Colonic mucosa (tissue), 4 donors: ENCODE measurements around the gene ARHGEF16. TPM values are rescaled to one million over a fixed set of nuclear protein-coding genes. Genes with fewer than 3 reads are reported as not detected.

Experiments used
- DNase-seq: peaks from one replicate; pipeline ENCODE4 v3.0.0-alpha.2; 2020
- H3K27ac ChIP-seq: fragments of 200-600 bp; one replicate; pipeline ENCODE4 v1.8.0; 2021
- H3K27me3 ChIP-seq: fragments of 200-600 bp; one replicate; pipeline ENCODE4 v1.8.0; 2021
- H3K36me3 ChIP-seq: fragments of 200-600 bp; one replicate; pipeline ENCODE4 v1.8.0; 2021
- H3K4me1 ChIP-seq: fragments of 200-600 bp; one replicate; pipeline ENCODE4 v1.8.0; 2021; ENCODE audit warnings: mild to moderate bottlenecking
- H3K4me3 ChIP-seq: fragments of 200-600 bp; one replicate; pipeline ENCODE4 v1.8.0; 2021
- H3K9ac ChIP-seq, 2 donors: one replicate each; pipeline ENCODE4 v1.7.0; 2013; ENCODE audit warnings: control low read depth in 2 of 2, low read depth in 2 of 2, low read length in 2 of 2
- H3K9me3 ChIP-seq: fragments of 200-600 bp; one replicate; pipeline ENCODE4 v1.8.0; 2021
- CTCF ChIP-seq: fragments of 200-600 bp; IDR thresholded peaks from one replicate; pipeline ENCODE4 v1.8.0; 2022; ENCODE audit warnings: antibody characterized with exemption, mild to moderate bottlenecking
- intact Hi-C: fragments of 100-400 bp; cut with DNase I; formaldehyde crosslinking; loops from one replicate; pipeline ENCODE4 v1.14.1; 2022
- total RNA-seq, 2 donors: library from RNA; stranded (reverse); fragmentation: NEBNext Ultra II Directional in 1 of 2; extraction: Animal tissue kit (Norgen Biotek cat#: 25700) in 1 of 2; gene quantifications; one replicate each; pipeline ENCODE4 v1.2.1, GENCODE V29; 2021
- donor health status: healthy.
- donor health status: DM: no; HTN: no; CAD: no.
- donor health status: DM: no; HTN: no; CAD: no.

The ARHGEF16 gene
- total RNA-seq, 2 donors from 2014 or later, result 77.3 to 90.2 TPM

- Histone ChIP-seq H3K9ac (no peak overlapping the region), H3K27ac (no peak overlapping the region), H3K9me3 (no peaks in the 10 kb centered on the region), H3K27me3 (no peaks in the 10 kb centered on the region), H3K36me3 (no peaks in the 10 kb centered on the region), H3K4me3 (no peak overlapping the region), H3K4me1 (no peaks in the 10 kb centered on the region)
- intact Hi-C loops, result no loop called here
- TF ChIP-seq CTCF, result no peak
- DNase-seq, result no peak
These were observed 40.3 kb upstream of the ARHGEF16 start for GRCh38 chr1:3413975-3414710.

- H3K4me3 ChIP-seq, result no peak overlapping the region
- no peaks in the 10 kb centered on the region for H3K27me3 ChIP-seq
- H3K36me3 ChIP-seq, result no peaks in the 10 kb centered on the region
- intact Hi-C loops, result no loop called here
- no peaks in the 10 kb centered on the region for H3K4me1 ChIP-seq
- no peak overlapping the region for H3K9ac ChIP-seq
- no peak for TF ChIP-seq CTCF
- DNase-seq, result no peak
- no peak overlapping the region for H3K27ac ChIP-seq
- H3K9me3 ChIP-seq, result no peaks in the 10 kb centered on the region
These were observed 39.0 kb upstream of the ARHGEF16 start for GRCh38 chr1:3415260-3416090.

- Histone ChIP-seq H3K9me3 (no peaks in the 10 kb centered on the region), H3K27me3 (no peaks in the 10 kb centered on the region), H3K4me3 (no peak overlapping the region), H3K4me1 (no peaks in the 10 kb centered on the region), H3K36me3 (no peaks in the 10 kb centered on the region), H3K9ac (no peak overlapping the region), H3K27ac (no peak overlapping the region)
- TF ChIP-seq CTCF, result no peak
- DNase-seq, result no peak
- intact Hi-C loops, result no loop called here
These were observed 37.3 kb upstream of the ARHGEF16 start for GRCh38 chr1:3417082-3417739.

GRCh38 chr1:3417934-3418333, 36.5 kb upstream of the ARHGEF16 start:
- H3K27ac ChIP-seq, result no peak overlapping the region
- no peaks in the 10 kb centered on the region for H3K9me3 ChIP-seq
- no peaks in the 10 kb centered on the region for H3K4me1 ChIP-seq
- DNase-seq, result no peak
- intact Hi-C loops, result no loop called here
- no peak for TF ChIP-seq CTCF
- no peak overlapping the region for H3K9ac ChIP-seq
- H3K4me3 ChIP-seq, result no peak overlapping the region
- H3K36me3 ChIP-seq, result no peaks in the 10 kb centered on the region
- no peaks in the 10 kb centered on the region for H3K27me3 ChIP-seq

GRCh38 chr1:3418600-3418999, 35.9 kb upstream of the ARHGEF16 start:
- Histone ChIP-seq H3K27ac (no peak overlapping the region), H3K27me3 (no peaks in the 10 kb centered on the region), H3K9me3 (no peaks in the 10 kb centered on the region), H3K4me3 (no peak overlapping the region), H3K9ac (no peak overlapping the region), H3K4me1 (peaks cover 6% of the 10 kb centered on the region), H3K36me3 (no peaks in the 10 kb centered on the region)
- intact Hi-C loops, result no loop called here
- DNase-seq, result no peak
- no peak for TF ChIP-seq CTCF
